Loucy (cell line): ENCODE measurements around the gene IPPK.

Experiments used
- H2AFZ ChIP-seq: fragments of 200-600 bp; sonication (generic); 2 replicates; pipeline ENCODE4 v1.6.0; 2016; ENCODE audit warnings: antibody characterized with exemption, mild to moderate bottlenecking, low read length, moderate library complexity
- H3F3A ChIP-seq: fragments of 200-600 bp; 2 replicates; pipeline ENCODE4 v1.6.0; 2016; ENCODE audit warnings: antibody characterized with exemption, low read depth, mild to moderate bottlenecking
- H3K27me3 ChIP-seq: fragments of 200-600 bp; sonication (generic); 2 replicates; pipeline ENCODE4 v1.6.1; 2014; ENCODE audit warnings: low read length, mild to moderate bottlenecking; ENCODE audit not compliant: insufficient read depth, poor library complexity, severe bottlenecking
- H3K36me3 ChIP-seq: fragments of 200-600 bp; sonication (generic); 2 replicates; pipeline ENCODE4 v1.6.1; 2016; ENCODE audit warnings: low read length; ENCODE audit not compliant: insufficient read depth
- H3K4me1 ChIP-seq: fragments of 200-600 bp; sonication (generic); 2 replicates; pipeline ENCODE4 v1.5.1; 2014; ENCODE audit warnings: low read length, mild to moderate bottlenecking; ENCODE audit not compliant: insufficient read depth, poor library complexity, severe bottlenecking
- H3K4me2 ChIP-seq: fragments of 200-600 bp; sonication (generic); 2 replicates; pipeline ENCODE4 v1.6.0; 2014; ENCODE audit warnings: antibody characterized with exemption, low read length, low read depth, mild to moderate bottlenecking; ENCODE audit not compliant: poor library complexity, severe bottlenecking
- H3K4me3 ChIP-seq: fragments of 200-600 bp; sonication (generic); 2 replicates; pipeline ENCODE4 v1.5.1; 2014; ENCODE audit warnings: low read length, mild to moderate bottlenecking, mixed read lengths; ENCODE audit not compliant: poor library complexity, severe bottlenecking
- H3K79me2 ChIP-seq: fragments of 200-600 bp; sonication (generic); 2 replicates; pipeline ENCODE4 v1.6.1; 2014; ENCODE audit warnings: low read length; ENCODE audit not compliant: insufficient read depth
- H3K9ac ChIP-seq: fragments of 200-600 bp; sonication (generic); 2 replicates; pipeline ENCODE4 v1.6.0; 2014; ENCODE audit warnings: mild to moderate bottlenecking, low read depth, low read length, moderate library complexity; ENCODE audit not compliant: poor library complexity, severe bottlenecking
- H3K9me2 ChIP-seq: fragments of 200-600 bp; sonication (generic); replicated peaks from 2 replicates; pipeline ENCODE4 v1.6.1; 2016; ENCODE audit warnings: low read depth, low read length, mixed read lengths
- H3K9me3 ChIP-seq: fragments of 200-600 bp; sonication (generic); 2 replicates; pipeline ENCODE4 v1.6.1; 2014; ENCODE audit warnings: mild to moderate bottlenecking, antibody characterized with exemption, low read length, low read depth; ENCODE audit not compliant: insufficient read depth
- H4K20me1 ChIP-seq: fragments of 200-600 bp; sonication (generic); 2 replicates; pipeline ENCODE4 v1.6.0; 2014; ENCODE audit warnings: antibody characterized with exemption, low read length, mild to moderate bottlenecking; ENCODE audit not compliant: insufficient read depth, poor library complexity, severe bottlenecking
- EZH2phosphoT487 ChIP-seq: fragments of 200-600 bp; IDR thresholded peaks from 2 replicates; pipeline ENCODE4 v1.6.1; 2018; ENCODE audit warnings: antibody characterized with exemption, mild to moderate bottlenecking, moderate library complexity, borderline replicate concordance
- TF ChIP-seq, protein P1 (sequence below): fragments of 200-600 bp; sonication (generic); conservative IDR thresholded peaks from 2 replicates; pipeline ENCODE4 v1.5.1; 2014; ENCODE audit warnings: mild to moderate bottlenecking, antibody characterized with exemption, low read length

The IPPK gene

DNA sequence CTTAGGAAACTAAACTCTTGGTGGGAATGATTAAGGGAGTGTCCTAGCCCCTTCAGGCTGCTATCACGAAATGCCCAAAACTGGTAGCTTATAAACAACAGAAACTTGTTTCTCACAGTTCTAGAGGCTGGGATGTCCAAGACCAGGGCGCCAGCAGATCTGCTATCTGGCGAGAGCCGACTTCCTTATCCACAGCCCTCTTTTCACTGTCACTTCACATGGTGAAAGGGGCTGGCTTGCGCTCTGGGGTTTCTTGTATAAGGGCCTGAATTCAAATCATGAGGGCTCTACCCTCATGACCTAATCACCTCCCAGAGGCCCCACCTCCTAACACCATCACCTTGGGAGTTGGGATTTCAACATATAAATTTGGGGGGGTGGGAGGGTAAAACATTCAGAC, 49.1 kb downstream of the IPPK start:
- Histone ChIP-seq H3K9ac (no peak overlapping the region), H3F3A (no peaks in the 10 kb centered on the region), H3K9me2 (no peaks in the 10 kb centered on the region), H4K20me1 (no peaks in the 10 kb centered on the region), H3K36me3 (peaks cover 55% of the 10 kb centered on the region; the same call in 1 of the 2 replicates), H3K79me2 (no peaks in the 10 kb centered on the region), H3K4me3 (no peak overlapping the region), H3K4me1 (no peaks in the 10 kb centered on the region), H3K27me3 (no peaks in the 10 kb centered on the region), H3K9me3 (no peaks in the 10 kb centered on the region), H3K4me2 (no peak overlapping the region), H2AFZ (no peak overlapping the region)
- TF ChIP-seq EZH2phosphoT487, result no peak
- TF ChIP-seq, protein P1, sequence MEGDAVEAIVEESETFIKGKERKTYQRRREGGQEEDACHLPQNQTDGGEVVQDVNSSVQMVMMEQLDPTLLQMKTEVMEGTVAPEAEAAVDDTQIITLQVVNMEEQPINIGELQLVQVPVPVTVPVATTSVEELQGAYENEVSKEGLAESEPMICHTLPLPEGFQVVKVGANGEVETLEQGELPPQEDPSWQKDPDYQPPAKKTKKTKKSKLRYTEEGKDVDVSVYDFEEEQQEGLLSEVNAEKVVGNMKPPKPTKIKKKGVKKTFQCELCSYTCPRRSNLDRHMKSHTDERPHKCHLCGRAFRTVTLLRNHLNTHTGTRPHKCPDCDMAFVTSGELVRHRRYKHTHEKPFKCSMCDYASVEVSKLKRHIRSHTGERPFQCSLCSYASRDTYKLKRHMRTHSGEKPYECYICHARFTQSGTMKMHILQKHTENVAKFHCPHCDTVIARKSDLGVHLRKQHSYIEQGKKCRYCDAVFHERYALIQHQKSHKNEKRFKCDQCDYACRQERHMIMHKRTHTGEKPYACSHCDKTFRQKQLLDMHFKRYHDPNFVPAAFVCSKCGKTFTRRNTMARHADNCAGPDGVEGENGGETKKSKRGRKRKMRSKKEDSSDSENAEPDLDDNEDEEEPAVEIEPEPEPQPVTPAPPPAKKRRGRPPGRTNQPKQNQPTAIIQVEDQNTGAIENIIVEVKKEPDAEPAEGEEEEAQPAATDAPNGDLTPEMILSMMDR, result no peak

DNA sequence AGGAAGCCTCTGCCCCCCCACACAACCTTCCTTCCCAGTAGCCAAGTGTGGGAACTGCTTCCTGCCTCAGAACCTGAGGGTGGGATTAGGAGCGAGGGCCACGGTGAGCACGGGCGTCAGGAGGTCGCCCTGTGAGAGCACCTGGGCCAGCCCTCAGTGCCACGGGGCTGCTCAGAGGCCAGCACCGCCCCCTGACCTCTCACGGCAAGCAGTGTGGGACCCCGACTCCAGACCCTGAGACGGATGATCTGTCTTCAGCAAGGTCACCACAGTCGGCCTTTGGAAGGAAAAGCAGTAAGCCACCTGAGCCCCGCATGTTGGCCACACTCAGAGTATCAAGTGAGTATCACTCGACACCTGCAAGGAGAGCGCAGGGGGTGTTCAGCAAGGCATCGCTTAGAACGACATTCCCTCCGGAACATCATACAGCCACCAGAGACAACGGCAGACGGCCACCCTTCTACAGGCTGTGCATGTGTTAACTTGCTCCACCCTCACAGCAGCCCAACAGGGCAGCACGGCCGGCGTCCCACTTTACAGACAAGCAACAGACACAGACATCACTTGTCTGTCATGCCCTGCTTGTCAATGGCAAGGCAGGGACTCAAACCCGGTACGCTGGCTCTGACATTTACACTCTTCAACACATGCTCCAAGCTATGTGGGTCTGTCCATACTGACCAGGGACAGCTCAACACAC, 50.2 kb downstream of the IPPK start:
- no peaks in the 10 kb centered on the region for H3F3A ChIP-seq

DNA sequence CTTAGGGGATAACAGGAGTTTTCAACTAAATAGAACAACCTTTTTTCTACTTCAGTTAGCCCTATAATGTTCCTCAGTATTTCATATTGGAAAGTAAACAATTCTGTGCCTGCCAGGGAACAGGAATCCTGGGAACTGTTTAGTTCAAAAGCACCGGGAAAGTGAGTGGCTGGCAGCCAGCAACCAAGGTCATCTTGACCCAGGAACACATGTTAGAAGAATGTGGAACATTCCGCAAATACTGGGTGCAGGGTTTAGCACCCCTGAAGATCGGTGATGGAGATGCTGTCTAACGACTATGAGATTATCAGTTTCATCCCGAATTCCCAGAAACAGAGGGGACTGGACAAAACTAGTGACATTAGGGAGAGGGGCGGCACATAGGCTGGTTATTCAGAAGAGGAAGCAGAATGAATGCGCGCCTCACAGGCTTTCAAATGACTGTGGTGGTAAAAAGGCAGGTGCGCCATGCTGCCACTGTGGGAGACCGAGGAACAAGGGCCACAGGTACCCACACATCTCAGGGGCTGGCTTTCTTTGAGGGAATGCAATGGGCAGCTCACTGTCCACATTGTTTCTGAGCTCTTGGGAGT, 51.2 kb downstream of the IPPK start:
- H3K4me3 ChIP-seq, result no peak overlapping the region
- H3K9me2 ChIP-seq, result no peaks in the 10 kb centered on the region
- H4K20me1 ChIP-seq, result no peaks in the 10 kb centered on the region
- peaks cover 63% of the 10 kb centered on the region; the same call in 1 of the 2 replicates for H3K36me3 ChIP-seq
- TF ChIP-seq EZH2phosphoT487, result no peak
- TF ChIP-seq, protein P1, result no peak
- H3K79me2 ChIP-seq, result no peaks in the 10 kb centered on the region
- no peaks in the 10 kb centered on the region for H3K4me1 ChIP-seq
- H3K9ac ChIP-seq, result no peak overlapping the region
- no peak overlapping the region for H2AFZ ChIP-seq
- H3K27me3 ChIP-seq, result no peaks in the 10 kb centered on the region
- no peaks in the 10 kb centered on the region for H3K9me3 ChIP-seq
- no peaks in the 10 kb centered on the region for H3F3A ChIP-seq
- H3K4me2 ChIP-seq, result no peak overlapping the region

More for the DNA sequence above, 50.2 kb downstream of the IPPK start:
- H3K9me3 ChIP-seq, result no peaks in the 10 kb centered on the region
- H3K27me3 ChIP-seq, result no peaks in the 10 kb centered on the region
- H3K79me2 ChIP-seq, result no peaks in the 10 kb centered on the region
- H3K9me2 ChIP-seq, result no peaks in the 10 kb centered on the region
- H3K9ac ChIP-seq, result no peak overlapping the region
- H3K36me3 ChIP-seq, result peaks cover 61% of the 10 kb centered on the region; the same call in 1 of the 2 replicates
- no peaks in the 10 kb centered on the region for H3K4me1 ChIP-seq
- H2AFZ ChIP-seq, result no peak overlapping the region
- no peak overlapping the region for H3K4me3 ChIP-seq
- no peak overlapping the region for H3K4me2 ChIP-seq
- TF ChIP-seq, protein P1, result no peak
- TF ChIP-seq EZH2phosphoT487, result no peak
- no peaks in the 10 kb centered on the region for H4K20me1 ChIP-seq
